ENCODE data around the gene C4B. TPM values are rescaled to one million over a fixed set of nuclear protein-coding genes. Genes with fewer than 3 reads are reported as not detected.

Gene C4B
- total RNA-seq, 4 donors from 2014 or later = 5.1 to 17.3 (median 8.9) TPM

- no peak for TF ChIP-seq CTCF (IDR thresholded peaks at IDR 0.05; ENCODE audit: low read depth)
Observed at GRCh38 chr6:32082935-32083334, 68.3 kb downstream of the C4B start.

GRCh38 chr6:32083812-32084768 is 69.5 kb downstream of the C4B start:
- TF ChIP-seq CTCF (IDR thresholded peaks at IDR 0.05; ENCODE audit: low read depth) = no peak

GRCh38 chr6:32084780-32085179 is 70.2 kb downstream of the C4B start:
- TF ChIP-seq CTCF (IDR thresholded peaks at IDR 0.05; ENCODE audit: low read depth) = no peak

Small RNAs within 50 kb of the gene (small RNA-seq; reads per million reads assigned to genes)
- gene RNA5SP206 = not detected

Other genes with a start within 250 kb of the C4B start
- gene VWA7, start 237.5 kb upstream of the C4B start, total RNA-seq = not detected
- 10 to 100 TPM; 20.6 to 49.7 (median 31.2) TPM for gene VARS1, start 219.0 kb upstream of the C4B start, total RNA-seq
- 10 to 100 TPM; 14.3 to 27.5 (median 24.0) TPM for gene LSM2, start 207.8 kb upstream of the C4B start, total RNA-seq
- gene HSPA1L, start 199.5 kb upstream of the C4B start, total RNA-seq = 1 to 10 TPM in 3 of 4 donors, under 1 TPM in 1; 0.65 to 2.9 (median 1.2) TPM
- gene HSPA1A, start 199.3 kb upstream of the C4B start, total RNA-seq = 100 to 1,000 TPM; 100 to 210 (median 165) TPM
- gene HSPA1B, start 187.1 kb upstream of the C4B start, total RNA-seq = 100 to 1,000 TPM in 2 of 4 donors, 10 to 100 TPM in 2; 61.8 to 153 (median 91.6) TPM
- gene NEU1, start 152.0 kb upstream of the C4B start, total RNA-seq = 10 to 100 TPM; 24.9 to 46.6 (median 40.2) TPM
- under 1 TPM in 1 of 4 donors, not detected in 3; 0.51 TPM for gene SLC44A4, start 135.8 kb upstream of the C4B start, total RNA-seq
- gene EHMT2, start 117.1 kb upstream of the C4B start, total RNA-seq = 10 to 100 TPM in 3 of 4 donors, 1 to 10 TPM in 1; 9.5 to 33.3 (median 23.3) TPM
- gene ZBTB12, start 112.7 kb upstream of the C4B start, total RNA-seq = 1 to 10 TPM in 1 of 4 donors, under 1 TPM in 3; 0.38 to 1.7 (median 0.93) TPM
- 10 to 100 TPM; 16.4 to 96.4 (median 34.6) TPM for gene C2, start 87.1 kb upstream of the C4B start, total RNA-seq
- gene CFB, start 68.7 kb upstream of the C4B start, total RNA-seq = 10 to 100 TPM; 25.1 to 35.4 (median 33.8) TPM
- gene NELFE, start 55.8 kb upstream of the C4B start, total RNA-seq = 10 to 100 TPM; 58.8 to 96.6 (median 68.5) TPM
- gene SKIC2, start 55.6 kb upstream of the C4B start, total RNA-seq = 10 to 100 TPM; 16.1 to 44.6 (median 32.2) TPM
- 10 to 100 TPM; 11.1 to 17.5 (median 12.4) TPM for gene DXO, start 42.7 kb upstream of the C4B start, total RNA-seq
- 10 to 100 TPM in 3 of 4 donors, 1 to 10 TPM in 1; 5.1 to 17.2 (median 13.5) TPM for gene C4A, start 32.7 kb upstream of the C4B start, total RNA-seq
- under 1 TPM in 1 of 4 donors, not detected in 3; 0.57 TPM for gene CYP21A2, start 23.6 kb downstream of the C4B start, total RNA-seq
- gene TNXB, start 94.5 kb downstream of the C4B start, total RNA-seq = 100 to 1,000 TPM in 3 of 4 donors, 10 to 100 TPM in 1; 93.9 to 261 (median 142) TPM
- gene ATF6B, start 113.5 kb downstream of the C4B start, total RNA-seq = 10 to 100 TPM; 27.6 to 64.0 (median 30.9) TPM
- gene FKBPL, start 115.5 kb downstream of the C4B start, total RNA-seq = 1 to 10 TPM in 3 of 4 donors, under 1 TPM in 1; 0.98 to 3.2 (median 2.1) TPM
- 1 to 10 TPM in 1 of 4 donors, under 1 TPM in 2, not detected in 1; 0.34 to 1.3 (median 0.57) TPM for gene PRRT1, start 137.1 kb downstream of the C4B start, total RNA-seq
- 10 to 100 TPM; 16.5 to 44.8 (median 22.1) TPM for gene PPT2, start 139.3 kb downstream of the C4B start, total RNA-seq
- gene EGFL8, start 149.8 kb downstream of the C4B start, total RNA-seq = 10 to 100 TPM in 1 of 4 donors, 1 to 10 TPM in 3; 2.3 to 13.0 (median 5.6) TPM
- 10 to 100 TPM; 17.8 to 28.2 (median 25.6) TPM for gene AGPAT1, start 161.3 kb downstream of the C4B start, total RNA-seq
- 10 to 100 TPM; 46.5 to 68.0 (median 52.8) TPM for gene RNF5, start 163.6 kb downstream of the C4B start, total RNA-seq
- 1 to 10 TPM; 2.4 to 5.5 (median 2.8) TPM for gene AGER, start 169.5 kb downstream of the C4B start, total RNA-seq
- 10 to 100 TPM; 26.9 to 40.9 (median 33.7) TPM for gene PBX2, start 175.4 kb downstream of the C4B start, total RNA-seq
- 10 to 100 TPM in 3 of 4 donors, 1 to 10 TPM in 1; 10.0 to 46.2 (median 12.0) TPM for gene GPSM3, start 177.8 kb downstream of the C4B start, total RNA-seq
- gene NOTCH4, start 209.3 kb downstream of the C4B start, total RNA-seq = 100 to 1,000 TPM in 1 of 4 donors, 10 to 100 TPM in 3; 16.7 to 212 (median 47.0) TPM

All from subcutaneous adipose tissue (tissue), 4 donors.